Activated CD4-positive, alpha-beta T cell treated with anti-CD3 and anti-CD28 coated beads for 36 hours (primary cell): Measurements from ENCODE around the gene POLN. TPM values are rescaled to one million over a fixed set of nuclear protein-coding genes. Genes with fewer than 3 reads are reported as not detected.

Source experiments
- ATAC-seq: fragments of 200-7000 bp; cut with Tn5 transposase; one replicate; pipeline ENCODE4 v1.10.0; 2021; ENCODE audit warnings: mild to moderate bottlenecking, moderate library complexity
- CTCF ChIA-PET: fragments of 350-600 bp; sonication (Branson Sonifier 250); formaldehyde crosslinking; loops from one replicate; lab custom pipeline; 2021; ENCODE audit warnings: antibody characterized with exemption; lab: Charles Lee
- POLR2A ChIA-PET: fragments of 350-600 bp; sonication (Branson Sonifier 250); formaldehyde crosslinking; loops from one replicate; lab custom pipeline; 2021; ENCODE audit warnings: antibody characterized with exemption, inconsistent platforms; lab: Charles Lee
- DNase-seq: peaks from one replicate; pipeline ENCODE4 v3.0.0-alpha.2; 2020
- H3K27ac Mint-ChIP-seq: one replicate; pipeline ENCODE4 v1.8.0; 2021; ENCODE audit warnings: mixed read lengths
- H3K27me3 Mint-ChIP-seq: one replicate; pipeline ENCODE4 v1.8.0; 2021; ENCODE audit warnings: mixed read lengths
- H3K36me3 Mint-ChIP-seq: one replicate; pipeline ENCODE4 v1.8.0; 2021; ENCODE audit warnings: low read depth, mixed read lengths
- H3K4me1 Mint-ChIP-seq: one replicate; pipeline ENCODE4 v1.8.0; 2021; ENCODE audit warnings: mixed read lengths
- H3K4me3 Mint-ChIP-seq: one replicate; pipeline ENCODE4 v1.8.0; 2021; ENCODE audit warnings: mild to moderate bottlenecking, moderate library complexity, mixed read lengths
- H3K9me3 Mint-ChIP-seq: one replicate; pipeline ENCODE4 v1.8.0; 2021; ENCODE audit warnings: low read depth, mixed read lengths
- intact Hi-C, 2 experiments: fragments of 100-400 bp; cut with DNase I in 1 of 2; cut with micrococcal nuclease in 1 of 2; formaldehyde crosslinking; loops; one replicate each; pipeline versions ENCODE4 v1.14.2 to v1.15.1; 2022 to 2024; cut with DNase I, micrococcal nuclease
- total RNA-seq, 2 experiments: library from RNA; stranded (reverse); gene quantifications; one replicate each; pipeline ENCODE4 v1.2.3, GENCODE V29; 2021

Gene POLN
- total RNA-seq, 2 experiments from 2014 or later, result 2.3 to 3.2 TPM

GRCh38 chr4:2068566-2068965, 173.4 kb downstream of the POLN start:
- ATAC-seq, result no peak
- no peak for DNase-seq
- Mint-ChIP-seq H3K4me1 (no peaks in the 10 kb centered on the region), H3K4me3 (no peak overlapping the region), H3K9me3 (no peaks in the 10 kb centered on the region), H3K27me3 (no peaks in the 10 kb centered on the region), H3K36me3 (no peaks in the 10 kb centered on the region), H3K27ac (no peak overlapping the region)
- ChIA-PET CTCF (interaction anchor here (1.1 kb wide), 1 partner anchor 169 kb away, joined by 3 read pairs; no protein-coding TSS in a partner anchor), POLR2A (no interaction called here)
- intact Hi-C loops, result no loop called here

GRCh38 chr4:2068198-2068470, 173.8 kb downstream of the POLN start:
- no peaks in the 10 kb centered on the region for H3K9me3 Mint-ChIP-seq
- H3K4me1 Mint-ChIP-seq, result no peaks in the 10 kb centered on the region
- H3K4me3 Mint-ChIP-seq, result no peak overlapping the region
- ATAC-seq, result no peak
- ChIA-PET CTCF (no interaction called here), POLR2A (no interaction called here)
- intact Hi-C loops, result no loop called here
- H3K27ac Mint-ChIP-seq, result no peak overlapping the region
- no peak for DNase-seq
- no peaks in the 10 kb centered on the region for H3K36me3 Mint-ChIP-seq
- no peaks in the 10 kb centered on the region for H3K27me3 Mint-ChIP-seq

- Mint-ChIP-seq H3K36me3 (no peaks in the 10 kb centered on the region), H3K27ac (no peak overlapping the region), H3K4me3 (no peak overlapping the region), H3K4me1 (no peaks in the 10 kb centered on the region), H3K27me3 (no peaks in the 10 kb centered on the region), H3K9me3 (no peaks in the 10 kb centered on the region)
- DNase-seq (no peak), ATAC-seq (no peak)
- CTCF ChIA-PET, result no interaction called here
- POLR2A ChIA-PET, result no interaction called here
- intact Hi-C loops, result no loop called here
Observed at GRCh38 chr4:2067446-2068197, 174.3 kb downstream of the POLN start.

- no peak overlapping the region for H3K4me3 Mint-ChIP-seq
- intact Hi-C loops, result no loop called here
- POLR2A ChIA-PET, result no interaction called here
- ATAC-seq, result no peak
- DNase-seq, result no peak
- CTCF ChIA-PET, result no interaction called here
- no peak overlapping the region for H3K27ac Mint-ChIP-seq
- H3K27me3 Mint-ChIP-seq, result peaks cover 2% of the 10 kb centered on the region
- H3K4me1 Mint-ChIP-seq, result no peaks in the 10 kb centered on the region
- no peaks in the 10 kb centered on the region for H3K36me3 Mint-ChIP-seq
- no peaks in the 10 kb centered on the region for H3K9me3 Mint-ChIP-seq
Observed at GRCh38 chr4:2066571-2067445, 175.1 kb downstream of the POLN start.

- H3K9me3 Mint-ChIP-seq, result no peaks in the 10 kb centered on the region
- ATAC-seq, result no peak
- intact Hi-C loops, result no loop called here
- ChIA-PET POLR2A (no interaction called here), CTCF (no interaction called here)
- no peak for DNase-seq
- H3K4me3 Mint-ChIP-seq, result no peak overlapping the region
- no peaks in the 10 kb centered on the region for H3K36me3 Mint-ChIP-seq
- H3K27ac Mint-ChIP-seq, result no peak overlapping the region
- H3K27me3 Mint-ChIP-seq, result peaks cover 2% of the 10 kb centered on the region
- no peaks in the 10 kb centered on the region for H3K4me1 Mint-ChIP-seq
Observed at GRCh38 chr4:2066011-2066551, 175.8 kb downstream of the POLN start.

GRCh38 chr4:2065106-2065930, 176.6 kb downstream of the POLN start:
- intact Hi-C loops, result no loop called here
- Mint-ChIP-seq H3K4me3 (no peak overlapping the region), H3K9me3 (no peaks in the 10 kb centered on the region), H3K27ac (no peak overlapping the region), H3K36me3 (no peaks in the 10 kb centered on the region), H3K4me1 (no peaks in the 10 kb centered on the region), H3K27me3 (peaks cover 2% of the 10 kb centered on the region)
- CTCF ChIA-PET, result interaction anchor here (0.5 kb wide), 1 partner anchor 180 kb away, joined by 6 read pairs; no protein-coding TSS in a partner anchor
- POLR2A ChIA-PET, result no interaction called here
- DNase-seq, result no peak
- ATAC-seq, result no peak

- POLR2A ChIA-PET, result no interaction called here
- intact Hi-C loops, result no loop called here
- H3K27ac Mint-ChIP-seq, result no peak overlapping the region
Observed at GRCh38 chr4:2064276-2064991, 177.5 kb downstream of the POLN start.

GRCh38 chr4:2063557-2064275, 178.2 kb downstream of the POLN start:
- POLR2A ChIA-PET, result no interaction called here
- Mint-ChIP-seq H3K27me3 (peaks cover 2% of the 10 kb centered on the region), H3K4me1 (no peaks in the 10 kb centered on the region), H3K27ac (no peak overlapping the region), H3K36me3 (no peaks in the 10 kb centered on the region), H3K9me3 (no peaks in the 10 kb centered on the region), H3K4me3 (no peak overlapping the region)
- intact Hi-C loops, result no loop called here
- CTCF ChIA-PET, result no interaction called here
- no peak for DNase-seq
- no peak for ATAC-seq

More at GRCh38 chr4:2064276-2064991, 177.5 kb downstream of the POLN start:
- Mint-ChIP-seq H3K27me3 (peaks cover 2% of the 10 kb centered on the region), H3K36me3 (no peaks in the 10 kb centered on the region), H3K4me3 (no peak overlapping the region), H3K4me1 (no peaks in the 10 kb centered on the region), H3K9me3 (no peaks in the 10 kb centered on the region)
- ATAC-seq, result no peak
- CTCF ChIA-PET, result interaction anchor here (0.5 kb wide), 1 partner anchor 179 kb away, joined by 6 read pairs; no protein-coding TSS in a partner anchor
- DNase-seq, result peak; percentile 3

- POLR2A ChIA-PET, result no interaction called here
- ATAC-seq (no peak), DNase-seq (peak; percentile 27)
- CTCF ChIA-PET, result no interaction called here
- intact Hi-C loops, result no loop called here
- Mint-ChIP-seq H3K4me1 (no peaks in the 10 kb centered on the region), H3K36me3 (no peaks in the 10 kb centered on the region), H3K27me3 (peaks cover 2% of the 10 kb centered on the region), H3K9me3 (no peaks in the 10 kb centered on the region), H3K4me3 (no peak overlapping the region), H3K27ac (no peak overlapping the region)
Observed at GRCh38 chr4:2062808-2063524, 179.0 kb downstream of the POLN start.
